ENCODE measurements around the gene LRRC58.

LRRC58 gene

DNA sequence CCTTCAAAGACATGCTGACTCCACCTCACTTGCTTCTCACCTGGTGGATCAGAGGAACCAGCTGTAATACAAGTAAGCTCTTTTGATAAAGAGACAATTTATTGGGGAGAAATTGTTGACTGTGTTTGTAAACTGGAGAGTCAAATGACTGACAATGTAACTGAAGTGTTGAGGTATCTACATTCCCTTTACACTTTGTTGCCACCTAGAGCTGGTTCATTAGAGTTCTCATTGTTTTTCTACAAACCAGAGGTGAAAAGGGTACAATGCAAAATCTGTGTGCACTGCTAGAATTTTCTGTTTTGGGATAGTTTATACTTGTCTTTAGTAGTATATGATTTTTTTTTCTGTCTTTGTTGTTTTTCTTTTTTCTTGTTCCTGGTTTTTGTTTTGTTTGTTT is 8.7 kb upstream of the LRRC58 start:
- no peak for DNase-seq (ENCODE audit: low read depth in 2 of 2)
- H3K4me3 ChIP-seq (replicated peaks in 1 of 2; ENCODE audit: low read depth in 2 of 2, low read length in 2 of 2), result no peak overlapping the region
- TF ChIP-seq, protein P1, sequence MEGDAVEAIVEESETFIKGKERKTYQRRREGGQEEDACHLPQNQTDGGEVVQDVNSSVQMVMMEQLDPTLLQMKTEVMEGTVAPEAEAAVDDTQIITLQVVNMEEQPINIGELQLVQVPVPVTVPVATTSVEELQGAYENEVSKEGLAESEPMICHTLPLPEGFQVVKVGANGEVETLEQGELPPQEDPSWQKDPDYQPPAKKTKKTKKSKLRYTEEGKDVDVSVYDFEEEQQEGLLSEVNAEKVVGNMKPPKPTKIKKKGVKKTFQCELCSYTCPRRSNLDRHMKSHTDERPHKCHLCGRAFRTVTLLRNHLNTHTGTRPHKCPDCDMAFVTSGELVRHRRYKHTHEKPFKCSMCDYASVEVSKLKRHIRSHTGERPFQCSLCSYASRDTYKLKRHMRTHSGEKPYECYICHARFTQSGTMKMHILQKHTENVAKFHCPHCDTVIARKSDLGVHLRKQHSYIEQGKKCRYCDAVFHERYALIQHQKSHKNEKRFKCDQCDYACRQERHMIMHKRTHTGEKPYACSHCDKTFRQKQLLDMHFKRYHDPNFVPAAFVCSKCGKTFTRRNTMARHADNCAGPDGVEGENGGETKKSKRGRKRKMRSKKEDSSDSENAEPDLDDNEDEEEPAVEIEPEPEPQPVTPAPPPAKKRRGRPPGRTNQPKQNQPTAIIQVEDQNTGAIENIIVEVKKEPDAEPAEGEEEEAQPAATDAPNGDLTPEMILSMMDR (IDR thresholded peaks at IDR 0.05; ENCODE audit: low read depth, low read length), result no peak

DNA sequence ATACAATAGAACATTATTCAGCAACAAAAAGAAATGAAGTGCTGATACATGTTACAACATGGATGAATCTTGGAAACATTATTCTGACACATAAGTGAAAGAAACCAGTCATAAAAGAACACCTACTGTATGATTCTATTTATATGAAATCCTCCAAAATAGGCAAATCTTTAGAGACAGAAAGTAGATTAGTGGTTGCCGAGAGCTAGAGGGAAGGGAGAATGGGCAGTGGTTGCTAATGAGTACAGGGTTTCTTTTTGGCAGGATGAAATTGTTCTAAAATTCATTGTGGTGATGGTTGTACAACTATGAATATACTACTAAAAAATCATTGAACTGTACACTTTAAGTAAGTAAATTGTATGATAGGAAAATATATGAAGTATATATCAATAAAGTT is 6.3 kb upstream of the LRRC58 start:
- TF ChIP-seq, protein P1 (IDR thresholded peaks at IDR 0.05; ENCODE audit: low read depth, low read length), result no peak
- H3K4me3 ChIP-seq (replicated peaks in 1 of 2; ENCODE audit: low read depth in 2 of 2, low read length in 2 of 2), result no peak overlapping the region
- DNase-seq (ENCODE audit: low read depth in 2 of 2), result no peak

DNA sequence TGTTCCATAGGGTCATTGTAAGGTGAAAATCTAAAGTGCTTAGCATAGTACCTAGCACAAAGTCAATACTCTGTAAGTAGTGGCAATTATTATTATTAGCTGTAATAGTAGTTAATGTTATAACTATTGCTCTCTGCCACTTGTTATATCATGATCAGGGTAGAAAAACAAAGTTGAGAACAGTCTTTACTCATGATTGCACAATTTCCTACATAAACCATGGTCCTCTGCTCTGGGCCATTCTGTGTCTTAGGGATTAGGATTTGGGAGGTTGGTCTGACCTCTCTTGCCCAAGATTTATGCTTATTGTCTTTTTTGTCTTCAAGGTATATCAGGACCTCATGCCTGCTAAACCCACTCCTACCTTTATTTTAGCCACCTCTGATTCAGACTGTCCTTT is 4.3 kb upstream of the LRRC58 start:
- TF ChIP-seq, protein P1 (IDR thresholded peaks at IDR 0.05; ENCODE audit: low read depth, low read length), result no peak
- H3K4me3 ChIP-seq (replicated peaks in 1 of 2; ENCODE audit: low read depth in 2 of 2, low read length in 2 of 2), result no peak overlapping the region

DNA sequence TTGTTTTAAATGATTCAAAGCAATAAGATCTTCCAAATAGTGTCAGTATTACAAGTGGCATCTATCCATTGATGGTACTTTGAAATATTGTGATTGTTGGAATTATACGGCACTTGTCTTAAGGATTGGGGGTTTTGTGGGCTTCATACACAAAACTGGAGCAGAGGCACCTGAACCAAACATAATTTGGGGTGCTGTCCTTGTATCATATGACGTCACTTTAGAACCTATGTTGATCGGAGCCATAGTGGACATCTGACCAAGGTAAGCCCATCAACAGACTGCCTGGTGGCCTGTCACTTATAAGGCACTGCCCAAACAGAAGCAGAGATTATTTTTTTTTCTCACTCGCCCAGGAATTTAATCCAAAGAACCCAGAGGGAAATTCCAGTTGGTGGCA is 2.9 kb upstream of the LRRC58 start:
- no peak overlapping the region for H3K4me3 ChIP-seq (replicated peaks in 1 of 2; ENCODE audit: low read depth in 2 of 2, low read length in 2 of 2)
- TF ChIP-seq, protein P1 (IDR thresholded peaks at IDR 0.05; ENCODE audit: low read depth, low read length), result no peak
- no peak for DNase-seq (ENCODE audit: low read depth in 2 of 2)

More for the DNA sequence above, 4.3 kb upstream of the LRRC58 start:
- DNase-seq (ENCODE audit: low read depth in 2 of 2), result peak; percentile 2 to 19

DNA sequence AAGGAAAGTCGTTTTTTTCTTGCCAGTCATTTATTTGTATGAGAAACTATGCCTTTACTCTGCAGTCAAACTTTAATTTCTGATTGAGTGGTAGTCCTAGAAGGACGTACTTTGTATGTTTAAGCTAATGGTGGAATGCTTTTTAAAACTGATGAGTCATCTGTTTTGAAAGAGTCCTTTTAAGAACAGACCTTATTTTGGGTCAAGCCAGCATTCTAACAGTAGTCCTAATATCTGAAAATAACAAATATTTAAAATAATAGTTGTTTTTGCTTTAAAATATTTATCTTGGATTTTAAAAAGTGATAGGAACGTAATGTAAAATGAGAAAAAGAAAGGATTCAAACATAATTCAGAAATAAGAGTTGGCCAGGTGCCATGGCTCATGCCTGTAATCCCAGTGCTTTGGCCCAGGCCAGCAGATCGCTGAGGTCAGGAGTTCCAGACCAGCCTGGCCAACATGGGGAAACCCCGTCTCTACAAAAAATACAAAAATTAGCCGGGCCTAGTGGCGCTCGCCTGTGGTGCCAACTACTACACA is 1.3 kb upstream of the LRRC58 start:
- peak; percentile 78 to 86 for DNase-seq (ENCODE audit: low read depth in 2 of 2)
- TF ChIP-seq, protein P1 (IDR thresholded peaks at IDR 0.05; ENCODE audit: low read depth, low read length), result no peak
- peak overlapping the region in 1 of 2 donors; percentile 81 for H3K4me3 ChIP-seq (replicated peaks in 1 of 2; ENCODE audit: low read depth in 2 of 2, low read length in 2 of 2)

DNA sequence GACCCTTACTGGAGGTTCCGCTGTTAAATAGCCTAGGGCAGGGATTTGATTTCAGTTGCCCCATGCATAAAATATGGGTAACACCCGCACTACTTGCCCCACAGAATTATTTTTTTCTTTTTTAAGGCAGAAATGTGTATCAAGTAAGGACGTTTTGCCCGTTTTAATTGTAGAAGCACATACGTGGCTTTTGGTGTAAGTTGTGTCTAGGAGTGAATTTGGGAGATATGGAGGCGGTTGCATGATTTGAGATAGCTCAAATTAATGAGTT is 636 bp upstream of the LRRC58 start:
- peak overlapping the region; percentile 81 to 86 for H3K4me3 ChIP-seq (replicated peaks in 1 of 2; ENCODE audit: low read depth in 2 of 2, low read length in 2 of 2)
- no peak for DNase-seq (ENCODE audit: low read depth in 2 of 2)
- TF ChIP-seq, protein P1 (IDR thresholded peaks at IDR 0.05; ENCODE audit: low read depth, low read length), result no peak
